Measurements from ENCODE around the gene LHFPL3.

GRCh38 chr7:104367926-104368325 lies 39.5 kb downstream of the LHFPL3 start:
- TF ChIP-seq, protein P1, sequence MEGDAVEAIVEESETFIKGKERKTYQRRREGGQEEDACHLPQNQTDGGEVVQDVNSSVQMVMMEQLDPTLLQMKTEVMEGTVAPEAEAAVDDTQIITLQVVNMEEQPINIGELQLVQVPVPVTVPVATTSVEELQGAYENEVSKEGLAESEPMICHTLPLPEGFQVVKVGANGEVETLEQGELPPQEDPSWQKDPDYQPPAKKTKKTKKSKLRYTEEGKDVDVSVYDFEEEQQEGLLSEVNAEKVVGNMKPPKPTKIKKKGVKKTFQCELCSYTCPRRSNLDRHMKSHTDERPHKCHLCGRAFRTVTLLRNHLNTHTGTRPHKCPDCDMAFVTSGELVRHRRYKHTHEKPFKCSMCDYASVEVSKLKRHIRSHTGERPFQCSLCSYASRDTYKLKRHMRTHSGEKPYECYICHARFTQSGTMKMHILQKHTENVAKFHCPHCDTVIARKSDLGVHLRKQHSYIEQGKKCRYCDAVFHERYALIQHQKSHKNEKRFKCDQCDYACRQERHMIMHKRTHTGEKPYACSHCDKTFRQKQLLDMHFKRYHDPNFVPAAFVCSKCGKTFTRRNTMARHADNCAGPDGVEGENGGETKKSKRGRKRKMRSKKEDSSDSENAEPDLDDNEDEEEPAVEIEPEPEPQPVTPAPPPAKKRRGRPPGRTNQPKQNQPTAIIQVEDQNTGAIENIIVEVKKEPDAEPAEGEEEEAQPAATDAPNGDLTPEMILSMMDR (IDR thresholded peaks at IDR 0.05; ENCODE audit: insufficient read depth, low read length) = no peak
- no peak for TF ChIP-seq POLR2AphosphoS5 (IDR thresholded peaks at IDR 0.05; ENCODE audit: low read depth)
- no peak for TF ChIP-seq SPI1 (IDR thresholded peaks at IDR 0.05; ENCODE audit: borderline replicate concordance, low read depth)
